ENCODE results near the gene PTPRK.

The PTPRK gene

GRCh38 chr6:128554302-128554701 lies 33.9 kb upstream of the PTPRK start:
- Mint-ChIP-seq H3K9me3 (no peaks in the 10 kb centered on the region), H3K4me1 (no peaks in the 10 kb centered on the region), H3K27me3 (ENCODE audit: low read depth) (no peaks in the 10 kb centered on the region), H3K36me3 (ENCODE audit: low read depth) (no peaks in the 10 kb centered on the region), H3K4me3 (no peak overlapping the region), H3K27ac (no peak overlapping the region)
- peak in 1 of 3 experiments; percentile 12 for TF ChIP-seq CTCF (IDR thresholded peaks at IDR 0.05; ENCODE audit: unreplicated experiment in 3 of 3)

DNA sequence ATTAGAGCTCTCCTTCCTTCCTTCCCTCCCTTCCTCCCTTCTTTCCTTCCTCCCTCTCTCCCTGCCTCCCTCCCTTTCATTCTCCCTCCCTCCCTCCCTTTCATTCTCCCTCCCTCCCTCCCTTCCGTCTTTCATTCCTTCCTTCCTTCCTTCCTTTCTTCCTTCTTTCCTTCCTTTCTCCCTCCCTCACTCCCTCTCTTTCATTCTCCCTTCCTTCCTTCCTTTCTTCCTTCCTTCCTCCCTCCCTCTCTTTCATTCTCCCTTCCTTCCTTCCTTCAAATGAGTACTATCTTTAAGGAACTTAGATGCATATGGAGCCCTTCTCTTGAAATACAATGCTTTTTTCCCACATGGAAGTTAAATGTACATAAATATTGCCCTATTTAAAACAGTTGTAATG lies 20.9 kb upstream of the PTPRK start:
- Mint-ChIP-seq H3K4me1 (no peaks in the 10 kb centered on the region), H3K27me3 (ENCODE audit: low read depth) (no peaks in the 10 kb centered on the region)
- TF ChIP-seq CTCF (IDR thresholded peaks at IDR 0.05; ENCODE audit: unreplicated experiment in 3 of 3): no peak

GRCh38 chr6:128538763-128539162 lies 18.4 kb upstream of the PTPRK start:
- Mint-ChIP-seq H3K4me1 (no peaks in the 10 kb centered on the region), H3K4me3 (no peak overlapping the region), H3K27me3 (ENCODE audit: low read depth) (no peaks in the 10 kb centered on the region), H3K27ac (no peak overlapping the region), H3K36me3 (ENCODE audit: low read depth) (no peaks in the 10 kb centered on the region), H3K9me3 (no peaks in the 10 kb centered on the region)
- TF ChIP-seq CTCF (IDR thresholded peaks at IDR 0.05; ENCODE audit: unreplicated experiment in 3 of 3): no peak

More for the DNA sequence above, 20.9 kb upstream of the PTPRK start:
- H3K27ac Mint-ChIP-seq: no peak overlapping the region
- no peak overlapping the region for H3K4me3 Mint-ChIP-seq
- no peaks in the 10 kb centered on the region for H3K9me3 Mint-ChIP-seq
- H3K36me3 Mint-ChIP-seq (ENCODE audit: low read depth): no peaks in the 10 kb centered on the region

- H3K4me1 Mint-ChIP-seq: no peaks in the 10 kb centered on the region
- H3K27ac Mint-ChIP-seq: no peak overlapping the region
- no peaks in the 10 kb centered on the region for H3K36me3 Mint-ChIP-seq (ENCODE audit: low read depth)
- no peaks in the 10 kb centered on the region for H3K27me3 Mint-ChIP-seq (ENCODE audit: low read depth)
- H3K9me3 Mint-ChIP-seq: no peaks in the 10 kb centered on the region
- H3K4me3 Mint-ChIP-seq: no peak overlapping the region
- no peak for TF ChIP-seq CTCF (IDR thresholded peaks at IDR 0.05; ENCODE audit: unreplicated experiment in 3 of 3)
Measured at GRCh38 chr6:128532827-128533226, 12.4 kb upstream of the PTPRK start.

- Mint-ChIP-seq H3K9me3 (no peaks in the 10 kb centered on the region), H3K36me3 (ENCODE audit: low read depth) (no peaks in the 10 kb centered on the region), H3K27me3 (ENCODE audit: low read depth) (no peaks in the 10 kb centered on the region), H3K4me1 (no peaks in the 10 kb centered on the region), H3K27ac (no peak overlapping the region), H3K4me3 (no peak overlapping the region)
- no peak for TF ChIP-seq CTCF (IDR thresholded peaks at IDR 0.05; ENCODE audit: unreplicated experiment in 3 of 3)
Measured at GRCh38 chr6:128532136-128532535, 11.7 kb upstream of the PTPRK start.

GRCh38 chr6:128531696-128532095 lies 11.3 kb upstream of the PTPRK start:
- H3K9me3 Mint-ChIP-seq: no peaks in the 10 kb centered on the region
- TF ChIP-seq CTCF (IDR thresholded peaks at IDR 0.05; ENCODE audit: unreplicated experiment in 3 of 3): no peak
- no peaks in the 10 kb centered on the region for H3K4me1 Mint-ChIP-seq
- no peak overlapping the region for H3K4me3 Mint-ChIP-seq
- H3K27me3 Mint-ChIP-seq (ENCODE audit: low read depth): no peaks in the 10 kb centered on the region
- H3K36me3 Mint-ChIP-seq (ENCODE audit: low read depth): no peaks in the 10 kb centered on the region
- H3K27ac Mint-ChIP-seq: no peak overlapping the region

All from nephron (organoid).